Activated CD4-positive, alpha-beta T cell treated with anti-CD3 and anti-CD28 coated beads, Interleukin-2, Interleukin-6, amounts not matched to agents 100 ng/mL and 50 ng/mL, durations not matched to agents 16 hours and 8 hours (primary cell): ENCODE data around the gene RABAC1.
"Not testable (repeated sequence)": the region's sequence is repeated elsewhere in the genome, so short reads cannot be mapped to it uniquely, and the experiment has no call there.

Source experiments
- DNase-seq: peaks from one replicate; pipeline ENCODE4 v3.0.0-alpha.2; 2020

Gene RABAC1

GRCh38 chr19:41944336-41944735, 14.8 kb downstream of the RABAC1 start:
- DNase-seq = no peak

- DNase-seq = no peak
These were observed 17.5 kb downstream of the RABAC1 start for GRCh38 chr19:41941410-41942202.

GRCh38 chr19:41940731-41941409, 18.3 kb downstream of the RABAC1 start:
- DNase-seq = no peak

GRCh38 chr19:41939861-41940730, 19.0 kb downstream of the RABAC1 start:
- DNase-seq = no peak

GRCh38 chr19:41939209-41939608, 19.9 kb downstream of the RABAC1 start:
- DNase-seq = not testable (repeated sequence)

GRCh38 chr19:41937525-41938468, 21.3 kb downstream of the RABAC1 start:
- DNase-seq = no peak

- DNase-seq = no peak
These were observed 22.2 kb downstream of the RABAC1 start for GRCh38 chr19:41936961-41937360.

GRCh38 chr19:41936416-41936850, 22.7 kb downstream of the RABAC1 start:
- DNase-seq = no peak

GRCh38 chr19:41935760-41936415, 23.2 kb downstream of the RABAC1 start:
- DNase-seq = no peak

GRCh38 chr19:41934849-41935374, 24.2 kb downstream of the RABAC1 start:
- peak; percentile 81 for DNase-seq

- DNase-seq = no peak
These were observed 25.3 kb downstream of the RABAC1 start for GRCh38 chr19:41933693-41934426.

GRCh38 chr19:41932720-41933332, 26.3 kb downstream of the RABAC1 start:
- DNase-seq = no peak

GRCh38 chr19:41932259-41932719, 26.8 kb downstream of the RABAC1 start:
- DNase-seq = no peak

- no peak for DNase-seq
These were observed 28.1 kb downstream of the RABAC1 start for GRCh38 chr19:41930926-41931592.

GRCh38 chr19:41930322-41930722, 28.8 kb downstream of the RABAC1 start:
- DNase-seq = no peak

- DNase-seq = no peak
These were observed 29.5 kb downstream of the RABAC1 start for GRCh38 chr19:41929536-41930071.

GRCh38 chr19:41928754-41929535, 30.2 kb downstream of the RABAC1 start:
- DNase-seq = peak; percentile 25

GRCh38 chr19:41928221-41928683, 30.9 kb downstream of the RABAC1 start, which contains the start of gene ERFL:
ERFL (minus strand) TSS chr19:41928449; CDS start chr19:41912919, 15,530 bp downstream.
- peak; percentile 24 for DNase-seq
